NOMO-1 (cell line): Measurements from ENCODE around the gene LSM5.
A peak's percentile ranks its signal among the peaks of the same experiment; 100 is the strongest.

ENCODE experiments used
- DNase-seq, 2 experiments: peaks; one replicate each; lab custom pipeline; 2025; ENCODE audit not compliant: unreplicated experiment in 2 of 2; lab: John Stamatoyannopoulos, UW

Gene LSM5

GRCh38 chr7:32490127-32490796 lies at the start of gene LSM5:
Gene LSM5, minus strand, starts transcription at chr7:32490380. Its CDS starts 15 bp downstream, at chr7:32490365.
- DNase-seq = peak; percentile 92 to 94

DNA sequence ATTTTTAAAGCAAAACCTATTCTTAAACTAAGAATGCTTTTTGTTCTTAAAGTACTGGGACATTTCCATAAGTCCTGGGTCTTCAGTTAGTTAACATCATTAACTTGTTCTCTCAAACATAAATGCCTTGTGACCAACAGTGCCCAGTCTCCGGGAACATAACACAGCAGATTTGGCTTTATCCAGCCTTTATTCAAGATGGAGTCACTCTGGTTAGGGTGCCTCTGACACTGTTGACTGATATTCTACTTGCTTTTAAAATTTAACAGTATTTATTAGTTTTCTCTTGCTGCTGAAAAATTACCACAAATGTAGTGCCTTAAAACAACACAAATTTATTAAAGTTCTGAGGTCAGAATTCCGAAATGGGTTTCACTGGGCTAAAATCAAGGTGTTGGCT lies 49.2 kb upstream of the LSM5 start:
- DNase-seq = no peak

DNA sequence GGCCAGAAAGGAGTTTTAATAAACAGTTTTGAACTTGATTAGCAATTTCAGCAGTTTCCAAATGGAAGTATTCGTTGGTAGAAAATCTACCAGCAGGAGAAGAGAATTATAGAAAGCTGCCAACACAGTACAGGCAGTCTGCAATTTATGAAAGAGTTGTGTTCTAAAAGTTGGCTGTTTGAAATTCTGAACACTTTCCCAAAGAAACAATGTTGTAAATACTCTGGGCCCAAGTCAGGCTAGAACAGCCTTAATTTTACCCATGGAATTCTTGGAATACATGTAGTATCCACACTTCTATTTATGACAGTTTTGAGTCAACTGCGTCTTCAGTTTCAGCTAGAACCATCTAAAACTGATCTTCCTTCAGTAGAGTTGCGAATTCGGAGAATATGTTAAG lies 47.6 kb upstream of the LSM5 start:
- no peak for DNase-seq

GRCh38 chr7:32536585-32536984 lies 46.4 kb upstream of the LSM5 start:
- no peak for DNase-seq

GRCh38 chr7:32536016-32536415 lies 45.8 kb upstream of the LSM5 start:
- no peak for DNase-seq

DNA sequence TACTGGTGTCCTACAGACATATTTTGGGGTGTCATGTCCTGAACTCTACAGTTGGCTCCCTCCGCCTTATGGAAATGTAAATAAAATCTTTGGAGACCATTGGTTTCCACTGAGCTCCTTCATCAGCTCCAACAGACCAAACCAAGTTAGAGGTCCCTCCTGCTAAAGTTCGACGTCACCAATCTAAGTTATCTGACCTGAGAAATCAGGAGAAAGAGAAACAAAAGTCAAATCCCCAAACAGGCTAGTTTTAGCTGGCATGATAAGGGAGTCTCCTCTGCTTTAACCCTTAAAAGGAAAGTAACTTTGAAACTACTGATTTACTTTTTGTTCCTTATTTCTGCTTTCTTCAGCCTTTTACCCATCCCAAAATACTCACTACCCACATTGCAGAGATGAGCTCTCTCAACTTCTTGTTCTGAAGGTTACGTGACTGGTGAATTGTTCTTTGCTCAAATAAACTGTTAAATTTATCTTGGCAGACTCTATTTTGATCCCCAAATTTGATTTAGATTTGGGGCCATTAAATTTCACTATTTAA lies 45.1 kb upstream of the LSM5 start:
- DNase-seq = peak in 1 of 2 experiments; percentile 38

DNA sequence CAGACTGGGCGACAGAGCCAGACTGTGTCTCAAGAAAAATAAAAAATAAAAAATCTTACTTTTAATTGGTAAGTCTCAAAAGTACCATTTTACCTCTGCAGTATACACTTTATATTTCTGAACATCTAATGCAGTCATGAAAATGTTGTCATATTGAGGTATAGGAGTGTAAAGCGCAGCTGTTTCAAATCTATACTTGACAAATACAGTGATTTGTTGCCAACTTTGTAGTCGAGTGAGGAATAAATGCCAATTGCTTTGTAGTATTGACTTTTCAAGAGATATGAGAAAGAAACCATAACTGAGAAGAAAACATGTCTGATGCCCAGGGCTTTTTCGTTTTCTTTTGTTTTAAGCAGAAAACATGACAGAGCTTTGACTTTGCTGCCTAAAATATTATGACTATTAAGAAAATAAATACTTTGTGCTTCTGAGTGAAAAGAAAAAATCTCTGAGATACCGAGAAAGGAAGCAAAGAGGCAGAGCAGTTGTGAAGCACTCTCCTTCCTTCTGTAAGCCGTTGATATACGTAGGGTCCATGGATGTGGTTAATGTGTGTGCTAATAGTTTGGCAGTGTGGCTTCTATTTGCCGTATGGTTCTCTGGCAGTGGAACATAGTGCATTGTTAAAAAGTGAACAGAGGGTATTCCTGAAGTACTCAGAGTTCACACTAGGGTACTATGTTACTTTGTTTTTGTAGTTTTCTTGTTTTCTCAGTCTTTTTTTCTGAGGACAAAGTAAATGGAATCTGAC lies 43.3 kb upstream of the LSM5 start:
- peak in 1 of 2 experiments; percentile 26 for DNase-seq

DNA sequence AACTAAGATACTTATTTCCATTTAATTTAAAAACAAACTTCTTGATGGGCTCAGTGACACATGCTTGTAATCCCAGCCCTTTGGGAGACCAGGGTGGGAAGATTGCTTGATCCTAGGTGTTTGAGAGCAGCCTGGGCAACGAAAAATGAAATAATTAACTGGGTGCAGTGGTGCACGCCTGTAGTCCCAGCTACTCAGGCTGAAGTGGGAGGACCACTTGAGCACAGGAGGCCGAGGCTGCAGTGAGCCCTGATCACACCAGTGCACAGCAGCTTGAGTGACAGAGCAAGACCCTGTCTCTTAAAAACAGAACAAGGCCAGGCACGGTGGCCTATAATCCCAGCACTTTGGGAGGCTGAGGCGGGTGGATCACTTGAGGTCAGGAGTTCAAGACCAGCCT lies 42.5 kb upstream of the LSM5 start:
- no peak for DNase-seq

- no peak for DNase-seq
These were observed 41.9 kb upstream of the LSM5 start for GRCh38 chr7:32532086-32532485.

- no peak for DNase-seq
These were observed 41.2 kb upstream of the LSM5 start for GRCh38 chr7:32531402-32531801.

- no peak for DNase-seq
These were observed 35.7 kb upstream of the LSM5 start for GRCh38 chr7:32525839-32526238.

GRCh38 chr7:32524631-32525030 lies 34.5 kb upstream of the LSM5 start:
- DNase-seq = no peak

GRCh38 chr7:32522746-32523530 lies 32.8 kb upstream of the LSM5 start:
- DNase-seq = no peak

DNA sequence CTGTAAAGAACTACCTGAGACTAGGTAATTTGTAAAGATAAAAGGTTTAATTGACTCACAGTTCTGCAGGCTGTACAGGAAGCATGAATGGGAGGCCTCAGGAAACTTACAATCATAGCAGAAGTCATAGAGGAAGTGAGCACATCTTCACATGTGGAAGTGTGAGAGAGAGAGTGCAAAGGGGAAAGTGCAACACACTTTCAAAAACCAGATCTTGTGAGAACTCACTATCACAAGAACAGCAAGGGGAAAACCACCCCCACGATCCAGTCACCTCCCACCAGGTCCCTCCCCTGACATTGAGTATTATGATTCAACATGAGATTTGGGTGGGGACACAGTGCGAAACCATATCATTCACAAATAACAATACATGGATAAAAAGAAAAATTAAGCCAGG lies 29.6 kb upstream of the LSM5 start:
- no peak for DNase-seq

DNA sequence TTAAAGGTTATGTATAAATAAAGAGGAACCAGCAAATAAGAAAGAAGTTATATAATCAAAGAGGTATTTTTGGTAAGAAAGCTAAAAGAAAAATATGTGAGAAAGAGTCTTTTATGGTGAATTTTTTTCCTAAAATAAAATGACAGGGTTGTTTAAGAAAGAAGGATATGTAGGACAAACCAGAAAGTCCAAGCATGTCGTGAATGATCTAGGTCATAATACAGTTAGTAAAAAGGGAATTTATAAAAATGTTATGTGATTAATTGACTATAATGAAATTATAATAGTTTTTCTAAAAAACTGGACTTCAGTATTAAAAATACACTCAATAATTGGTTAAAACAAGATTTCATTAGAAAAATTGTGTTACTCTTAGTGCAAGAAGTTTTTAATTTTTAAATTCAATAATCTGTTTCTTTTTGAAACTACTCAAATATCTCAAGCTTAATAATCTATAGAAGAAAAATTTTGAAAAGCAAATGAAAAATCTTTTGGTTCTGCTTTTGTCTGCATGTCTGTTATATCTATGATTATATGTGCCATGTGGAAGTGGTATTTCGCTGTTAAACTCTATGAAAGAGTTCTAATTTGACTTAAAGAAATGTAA lies 28.5 kb upstream of the LSM5 start:
- DNase-seq = no peak

- DNase-seq = no peak
These were observed 26.4 kb upstream of the LSM5 start for GRCh38 chr7:32516551-32517100.

DNA sequence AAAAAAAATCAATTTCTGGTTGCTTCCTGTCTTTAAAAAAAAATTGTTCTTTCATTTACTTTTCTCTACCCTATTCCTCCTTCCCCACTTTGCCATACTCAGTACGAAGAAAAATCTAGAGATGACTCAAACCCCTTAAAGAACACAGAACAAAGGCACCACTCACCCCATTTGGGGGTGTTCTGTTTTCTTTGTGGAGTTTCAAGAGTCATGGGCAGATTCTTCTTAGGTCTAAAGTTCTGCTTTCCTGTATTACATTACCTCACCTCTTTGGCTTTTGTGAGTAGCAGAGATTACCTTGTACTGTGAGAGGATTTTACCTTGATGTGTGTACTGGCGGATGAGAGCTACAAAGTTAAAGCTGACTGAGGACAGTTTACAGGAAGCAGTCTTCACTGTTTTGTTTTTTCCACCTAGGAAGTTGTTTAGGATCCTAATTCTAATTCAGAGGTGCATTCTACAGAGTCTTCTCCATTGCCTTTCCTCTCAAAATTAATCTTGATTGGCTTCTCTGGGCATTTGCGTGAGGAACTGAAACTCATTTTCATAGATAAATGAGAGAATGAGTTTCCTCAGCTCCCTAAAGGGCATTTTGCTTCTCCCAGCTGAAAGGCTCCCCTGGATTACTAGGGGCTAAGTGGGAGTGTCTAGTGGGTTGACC lies 25.8 kb upstream of the LSM5 start:
- DNase-seq = peak in 1 of 2 experiments; percentile 43

DNA sequence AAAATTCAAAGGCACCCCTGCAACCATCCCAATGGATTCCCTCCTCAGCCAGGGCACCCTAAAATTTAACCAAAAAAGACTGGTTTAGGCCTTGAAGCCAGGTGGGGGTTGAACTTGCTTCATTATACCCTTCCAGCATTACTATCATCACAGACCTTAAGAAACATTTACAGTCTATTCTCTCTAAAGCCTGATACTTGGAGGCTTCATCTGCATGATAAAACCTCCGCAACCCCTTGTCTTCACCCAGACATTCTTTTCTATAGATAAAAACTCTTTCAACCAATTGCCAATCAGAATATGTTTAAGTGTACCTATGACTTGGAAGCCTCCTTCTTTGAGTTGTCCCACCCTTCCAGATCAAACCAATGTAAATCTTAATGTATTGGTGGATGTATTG lies 23.0 kb upstream of the LSM5 start:
- no peak for DNase-seq

DNA sequence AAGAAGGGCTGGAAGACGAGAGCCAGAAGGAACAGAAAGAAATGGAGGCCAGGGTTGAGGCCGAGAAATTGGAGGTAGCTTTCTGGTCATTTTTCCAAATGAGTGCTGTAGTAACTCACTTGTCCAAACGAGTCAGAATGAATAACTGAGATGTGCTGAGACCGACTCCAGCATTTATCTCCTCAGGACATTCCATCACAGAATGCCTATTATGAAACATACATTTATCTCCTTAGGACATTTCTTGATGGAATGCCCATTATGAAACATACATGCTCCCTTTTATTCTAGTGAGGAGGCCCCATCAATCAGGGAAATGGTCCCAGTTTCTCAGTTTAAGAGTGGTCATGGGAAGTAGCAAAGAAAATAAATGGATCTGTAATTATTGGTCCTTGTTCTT lies 21.6 kb upstream of the LSM5 start:
- DNase-seq = no peak

- DNase-seq = no peak
These were observed 17.2 kb upstream of the LSM5 start for GRCh38 chr7:32507414-32507813.
